GM18951 (cell line): Measurements from ENCODE around the gene C19orf85.

Experiments
- POLR2A ChIP-seq: IDR thresholded peaks from 4 replicates; pipeline ENCODE4 v1.6.1; 2011; ENCODE audit warnings: mild to moderate bottlenecking; ENCODE audit not compliant: insufficient read length, insufficient read depth; ENCODE audit errors: extremely low read depth
- in situ Hi-C: fragments of 300-500 bp; cut with MboI; formaldehyde crosslinking; loops from one replicate; pipeline ENCODE4 v1.12.0; 2022; ENCODE audit warnings: low sequenced_read_pairs, mixed read lengths, inconsistent platforms; ENCODE audit not compliant: unreplicated experiment

C19orf85 gene

GRCh38 chr19:55464039-55464661 is 401 bp downstream of the C19orf85 start:
- no peak for TF ChIP-seq POLR2A
- in situ Hi-C loops, result no loop called here

- in situ Hi-C loops, result no loop called here
Measured at GRCh38 chr19:55463583-55464031, 944 bp downstream of the C19orf85 start.

GRCh38 chr19:55462722-55463121 is 1.8 kb downstream of the C19orf85 start:
- TF ChIP-seq POLR2A, result no peak
- in situ Hi-C loops, result no loop called here

More at GRCh38 chr19:55463583-55464031, 944 bp downstream of the C19orf85 start:
- TF ChIP-seq POLR2A, result no peak

- in situ Hi-C loops, result no loop called here
- peak; percentile 62 for TF ChIP-seq POLR2A
Measured at GRCh38 chr19:55461974-55462626, 2.5 kb downstream of the C19orf85 start.

- in situ Hi-C loops, result no loop called here
- peak; percentile 64 for TF ChIP-seq POLR2A
Measured at GRCh38 chr19:55461259-55461973, 3.1 kb downstream of the C19orf85 start, which contains the start of gene ISOC2. Gene ISOC2, minus strand, starts transcription at chr19:55461642. Its CDS starts 5,156 bp downstream, at chr19:55456486.

GRCh38 chr19:55460670-55461258 is 3.8 kb downstream of the C19orf85 start:
- in situ Hi-C loops, result no loop called here

GRCh38 chr19:55459950-55460657 is 4.4 kb downstream of the C19orf85 start:
- in situ Hi-C loops, result no loop called here
- no peak for TF ChIP-seq POLR2A

More at GRCh38 chr19:55460670-55461258, 3.8 kb downstream of the C19orf85 start:
- TF ChIP-seq POLR2A, result no peak

- no peak for TF ChIP-seq POLR2A
- in situ Hi-C loops, result no loop called here
Measured at GRCh38 chr19:55459551-55459949, 5.0 kb downstream of the C19orf85 start.

- in situ Hi-C loops, result no loop called here
- no peak for TF ChIP-seq POLR2A
Measured at GRCh38 chr19:55457683-55458457, 6.7 kb downstream of the C19orf85 start.

GRCh38 chr19:55456347-55456746 is 8.2 kb downstream of the C19orf85 start:
- TF ChIP-seq POLR2A, result no peak
- in situ Hi-C loops, result no loop called here

GRCh38 chr19:55455576-55456235 is 8.8 kb downstream of the C19orf85 start:
- no peak for TF ChIP-seq POLR2A
- in situ Hi-C loops, result no loop called here
